Fibroblast of villous mesenchyme (primary cell): Measurements from ENCODE around the gene OR7G1. TPM values are rescaled to one million over a fixed set of nuclear protein-coding genes. Genes with fewer than 3 reads are reported as not detected.

Experiments
- DNase-seq: peaks from one replicate; pipeline ENCODE4 v3.0.0-alpha.2; 2010; ENCODE audit warnings: low read depth
- H3K4me3 ChIP-seq: 2 replicates; pipeline ENCODE4 v1.5.1; 2011; ENCODE audit warnings: low read depth, mild to moderate bottlenecking, low read length
- CTCF ChIP-seq: IDR thresholded peaks from 2 replicates; pipeline ENCODE4 v1.5.1; 2012; ENCODE audit warnings: low read depth, mild to moderate bottlenecking, low read length; ENCODE audit not compliant: insufficient read depth
- total RNA-seq: library from RNA; depleted of rRNA; stranded (reverse); fragments of >200 nt; gene quantifications from 2 replicates; pipeline ENCODE4 v1.2.3, GENCODE V29; 2012

Gene OR7G1
- total RNA-seq, 1 donor, result not detected

- H3K4me3 ChIP-seq, result no peak overlapping the region
- no peak for DNase-seq
- TF ChIP-seq CTCF, result no peak
Observed at GRCh38 chr19:9151367-9151766, 35.8 kb upstream of the OR7G1 start.

GRCh38 chr19:9150650-9151049 is 35.1 kb upstream of the OR7G1 start:
- no peak for TF ChIP-seq CTCF
- no peak overlapping the region for H3K4me3 ChIP-seq

GRCh38 chr19:9149997-9150396 is 34.4 kb upstream of the OR7G1 start:
- TF ChIP-seq CTCF, result no peak
- DNase-seq, result no peak

More at GRCh38 chr19:9150650-9151049, 35.1 kb upstream of the OR7G1 start:
- DNase-seq, result no peak

GRCh38 chr19:9148697-9149096 is 33.1 kb upstream of the OR7G1 start:
- no peak overlapping the region for H3K4me3 ChIP-seq
- DNase-seq, result no peak
- no peak for TF ChIP-seq CTCF

More at GRCh38 chr19:9149997-9150396, 34.4 kb upstream of the OR7G1 start:
- H3K4me3 ChIP-seq, result no peak overlapping the region

GRCh38 chr19:9146882-9147281 is 31.3 kb upstream of the OR7G1 start:
- no peak for DNase-seq
- TF ChIP-seq CTCF, result no peak
- no peak overlapping the region for H3K4me3 ChIP-seq

- DNase-seq, result peak; percentile 5
- TF ChIP-seq CTCF, result no peak
- H3K4me3 ChIP-seq, result no peak overlapping the region
Observed at GRCh38 chr19:9144920-9145319, 29.4 kb upstream of the OR7G1 start.

- H3K4me3 ChIP-seq, result peak within 1 kb of the TSS; percentile 97
- DNase-seq, result peak; percentile 93
- TF ChIP-seq CTCF, result no peak
Observed at GRCh38 chr19:9140159-9140874, 24.8 kb upstream of the OR7G1 start, which contains the start of gene ZNF317. Gene ZNF317 (plus strand): TSS chr19:9140397. CDS start chr19:9156017, 15,620 bp downstream.
